SK-N-SH (cell line): Measurements from ENCODE around the gene AHSG. TPM values are rescaled to one million over a fixed set of nuclear protein-coding genes. Genes with fewer than 3 reads are reported as not detected.

Source experiments
- CTCF ChIA-PET: fragments of 300-600, 350-600 bp; formaldehyde crosslinking; extraction: SDS; loops from one replicate; lab custom pipeline; 2021; lab: Yijun Ruan, JAX
- POLR2A ChIA-PET: fragments of 350-600 bp; sonication (Branson Sonifier 250); formaldehyde crosslinking; extraction: SDS; loops from one replicate; lab custom pipeline; 2020; ENCODE audit warnings: antibody characterized with exemption, inconsistent platforms; lab: Yijun Ruan, JAX
- DNase-seq: peaks from one replicate; pipeline ENCODE4 v3.0.0; 2012
- H2AFZ ChIP-seq: fragments of 200-600 bp; sonication (generic); 2 replicates; pipeline ENCODE4 v1.8.1; 2016; ENCODE audit warnings: antibody characterized with exemption, mild to moderate bottlenecking, low read depth
- H3F3A ChIP-seq: fragments of 200-600 bp; sonication (generic); replicated peaks from 2 replicates; pipeline ENCODE3; 2016; ENCODE audit warnings: antibody characterized with exemption, mild to moderate bottlenecking; ENCODE audit not compliant: insufficient read depth
- H3K27ac ChIP-seq, 2 experiments: fragments of 200-500 bp in 1 of 2; fragments of 200-600 bp in 1 of 2; sonication (Bioruptor generic) in 1 of 2; sonication (generic), shearing (Covaris generic) in 1 of 2; 2 replicates each; pipeline versions ENCODE4 v1.5.1 to v1.6.1; 2014 to 2016; ENCODE audit warnings: low read depth in 2 of 2, inconsistent platforms in 1 of 2, low read length in 1 of 2, mild to moderate bottlenecking in 1 of 2, mixed read lengths in 1 of 2
- H3K27me3 ChIP-seq: fragments of 200-600 bp; sonication (generic), shearing (Covaris generic); 2 replicates; pipeline ENCODE4 v1.6.1; 2016; ENCODE audit warnings: mixed run types; ENCODE audit not compliant: insufficient read depth
- H3K36me3 ChIP-seq, 2 experiments: fragments of 200-500 bp in 1 of 2; fragments of 200-600 bp in 1 of 2; sonication (Bioruptor generic) in 1 of 2; sonication (generic) in 1 of 2; replicated peaks in 1 of 2; 2 replicates each; pipeline versions ENCODE3 to v1.5.1; 2014 to 2016; ENCODE audit warnings: low read length in 1 of 2, mild to moderate bottlenecking in 1 of 2; ENCODE audit not compliant: insufficient read depth in 2 of 2, control insufficient read depth in 1 of 2
- H3K4me1 ChIP-seq, 2 experiments: fragments of 200-500 bp in 1 of 2; fragments of 200-600 bp in 1 of 2; sonication (Bioruptor generic) in 1 of 2; sonication (generic), shearing (Covaris generic) in 1 of 2; 2 replicates each; pipeline versions ENCODE4 v1.5.1 to v1.6.1; 2014 to 2016; ENCODE audit warnings: low read depth in 1 of 2, low read length in 1 of 2, mixed run types in 1 of 2; ENCODE audit not compliant: insufficient read depth in 2 of 2, control insufficient read depth in 1 of 2
- H3K4me2 ChIP-seq: fragments of 200-600 bp; sonication (generic), shearing (Covaris generic); 2 replicates; pipeline ENCODE4 v1.6.1; 2017; ENCODE audit warnings: mixed run types
- H3K4me3 ChIP-seq, 2 experiments: fragments of 200-500 bp in 1 of 2; fragments of 200-600 bp in 1 of 2; sonication (Bioruptor generic) in 1 of 2; sonication (generic), shearing (Covaris generic) in 1 of 2; 2 replicates each; pipeline versions ENCODE4 v1.5.1 to v1.8.1; 2014 to 2016; ENCODE audit warnings: low read depth in 2 of 2, inconsistent platforms in 1 of 2, low read length in 1 of 2, mild to moderate bottlenecking in 1 of 2, mixed read lengths in 1 of 2, moderate library complexity in 1 of 2
- H3K79me2 ChIP-seq: fragments of 200-600 bp; sonication (generic); 2 replicates; pipeline ENCODE4 v1.8.1; 2017; ENCODE audit warnings: mild to moderate bottlenecking; ENCODE audit not compliant: insufficient read depth
- H3K9ac ChIP-seq: fragments of 200-600 bp; sonication (generic); 2 replicates; pipeline ENCODE4 v1.6.1; 2017; ENCODE audit warnings: mixed run types
- H3K9me2 ChIP-seq: fragments of 200-600 bp; sonication (generic); 2 replicates; pipeline ENCODE4 v1.6.1; 2017; ENCODE audit warnings: mixed run types
- H3K9me3 ChIP-seq: fragments of 200-600 bp; sonication (generic); 2 replicates; pipeline ENCODE4 v1.6.1; 2017; ENCODE audit warnings: mixed run types, mild to moderate bottlenecking, moderate library complexity
- H4K20me1 ChIP-seq: fragments of 200-600 bp; sonication (generic); 2 replicates; pipeline ENCODE4 v1.6.1; 2017; ENCODE audit warnings: mild to moderate bottlenecking, mixed run types; ENCODE audit not compliant: insufficient read depth
- CHD2 ChIP-seq: fragments of 150-350 bp; IDR thresholded peaks from 2 replicates; pipeline ENCODE4 v1.6.1; 2018; ENCODE audit warnings: low read length; ENCODE audit not compliant: partially characterized antibody
- CTCF ChIP-seq: fragments of 200-600 bp; sonication (generic); IDR thresholded peaks from 2 replicates; pipeline ENCODE4 v1.6.1; 2017; ENCODE audit warnings: antibody characterized with exemption, mild to moderate bottlenecking, moderate library complexity
- ELF1 ChIP-seq: IDR thresholded peaks from 2 replicates; pipeline ENCODE4 v1.4.0; 2012
- EZH2phosphoT487 ChIP-seq: fragments of 200-600 bp; sonication (generic); IDR thresholded peaks from 2 replicates; pipeline ENCODE4 v1.6.1; 2017; ENCODE audit warnings: low read depth, mixed run types, mild to moderate bottlenecking, antibody characterized with exemption, moderate library complexity, borderline replicate concordance
- FOSL2 ChIP-seq: IDR thresholded peaks from 2 replicates; pipeline ENCODE4 v1.4.0; 2012; ENCODE audit warnings: low read depth, mild to moderate bottlenecking, moderate library complexity, borderline replicate concordance
- FOXJ3 ChIP-seq: sonication (generic); formaldehyde crosslinking; IDR thresholded peaks from 2 replicates; pipeline ENCODE4 v1.5.1; 2020; ENCODE audit warnings: mild to moderate bottlenecking, missing genetic modification reagents
- GABPA ChIP-seq: IDR thresholded peaks from 2 replicates; pipeline ENCODE4 v1.4.0; 2012; ENCODE audit warnings: low read depth, mild to moderate bottlenecking
- MAX ChIP-seq: IDR thresholded peaks from 2 replicates; pipeline ENCODE4 v1.4.0; 2012; ENCODE audit warnings: low read depth
- NFIC ChIP-seq: IDR thresholded peaks from 2 replicates; pipeline ENCODE4 v1.4.0; 2012; ENCODE audit warnings: borderline replicate concordance
- NRF1 ChIP-seq: IDR thresholded peaks from 2 replicates; pipeline ENCODE4 v1.6.1; 2012; ENCODE audit warnings: low read depth, mild to moderate bottlenecking, low read length
- PBX3 ChIP-seq: IDR thresholded peaks from 2 replicates; pipeline ENCODE4; 2012
- RAD21 ChIP-seq: IDR thresholded peaks from 2 replicates; pipeline ENCODE4 v1.6.1; 2012; ENCODE audit warnings: mild to moderate bottlenecking, low read length
- RCOR1 ChIP-seq: fragments of 150-350 bp; IDR thresholded peaks from 2 replicates; pipeline ENCODE4 v1.6.1; 2017; ENCODE audit warnings: antibody characterized with exemption, low read length
- RXRA ChIP-seq: IDR thresholded peaks from 2 replicates; pipeline ENCODE4 v1.4.0; 2012; ENCODE audit warnings: low read depth, mild to moderate bottlenecking, borderline replicate concordance
- SIN3A ChIP-seq: IDR thresholded peaks from 2 replicates; pipeline ENCODE4 v1.6.1; 2012; ENCODE audit warnings: low read depth, mild to moderate bottlenecking, low read length, moderate library complexity, borderline replicate concordance
- SMC3 ChIP-seq: IDR thresholded peaks from 2 replicates; pipeline ENCODE4 v1.6.1; 2012; ENCODE audit warnings: low read depth, low read length, improper control_type of control experiment
- TEAD4 ChIP-seq: IDR thresholded peaks from 2 replicates; pipeline ENCODE4 v1.4.0; 2012; ENCODE audit warnings: mild to moderate bottlenecking, borderline replicate concordance; ENCODE audit not compliant: insufficient read depth
- USF2 ChIP-seq: fragments of 150-350 bp; IDR thresholded peaks from 2 replicates; pipeline ENCODE4 v1.6.1; 2017; ENCODE audit warnings: antibody characterized with exemption, low read length, low read depth, borderline replicate concordance
- YY1 ChIP-seq: IDR thresholded peaks from 2 replicates; pipeline ENCODE4 v1.4.0; 2012; ENCODE audit warnings: low read depth, mild to moderate bottlenecking
- WGBS: methylation state at CpG from one replicate; pipeline ENCODE4 v1.1.6; 2017; ENCODE audit warnings: low lambda C conversion rate; 5-methylcytosine and 5-hydroxymethylcytosine counted together
- polyA plus RNA-seq, 3 experiments: library from polyadenylated mRNA; depleted of rRNA; stranded (reverse); fragments of >200 nt; gene quantifications; 2 replicates each; pipeline ENCODE4 v1.2.3, GENCODE V29; 2012

AHSG gene
- polyA plus RNA-seq, 1 of the 3 experiments (the other 2 are of a cell fraction) = not detected

GRCh38 chr3:186590580-186591295 is 22.1 kb upstream of the AHSG start:
- no peak overlapping the region for H3K4me3 ChIP-seq
- no peaks in the 10 kb centered on the region for H3K27me3 ChIP-seq
- no peaks in the 10 kb centered on the region for H3F3A ChIP-seq
- no peak overlapping the region for H3K27ac ChIP-seq
- no peak overlapping the region for H2AFZ ChIP-seq
- H3K9me2 ChIP-seq = no peaks in the 10 kb centered on the region
- no peak for DNase-seq
- H3K79me2 ChIP-seq = no peaks in the 10 kb centered on the region
- no peaks in the 10 kb centered on the region for H4K20me1 ChIP-seq
- H3K9ac ChIP-seq = no peak overlapping the region
- 71% methylated on average over 7 of the region's 7 CpGs for whole genome bisulfite sequencing
- CTCF ChIA-PET = interaction anchor here (0.9 to 17.4 kb wide), 3 partner anchors 24 to 607 kb away, joined by 3 to 167 read pairs (median 3); partner anchors contain the start of gene AHSG
- no peaks in the 10 kb centered on the region for H3K4me1 ChIP-seq
- POLR2A ChIA-PET = no interaction called here
- peaks cover 2 to 5% of the 10 kb centered on the region in 2 experiments for H3K36me3 ChIP-seq
- no peaks in the 10 kb centered on the region for H3K9me3 ChIP-seq
- H3K4me2 ChIP-seq = no peak overlapping the region
- TF ChIP-seq USF2 (no peak), MAX (no peak), YY1 (no peak), EZH2phosphoT487 (no peak), SMC3 (no peak), TEAD4 (no peak), PBX3 (no peak), SIN3A (no peak), FOXJ3 (CRISPR knock-in tag) (no peak), CTCF (no peak), RAD21 (no peak), GABPA (no peak), ELF1 (no peak), FOSL2 (no peak), RXRA (no peak), NRF1 (no peak), CHD2 (no peak), NFIC (no peak), RCOR1 (no peak)
